T-helper 22 cell (primary cell): ENCODE measurements around the gene THOC1.

Experiments used
- DNase-seq: peaks from one replicate; pipeline ENCODE4 v3.0.0-alpha.2; 2020; ENCODE audit warnings: low read depth

The THOC1 gene

DNA sequence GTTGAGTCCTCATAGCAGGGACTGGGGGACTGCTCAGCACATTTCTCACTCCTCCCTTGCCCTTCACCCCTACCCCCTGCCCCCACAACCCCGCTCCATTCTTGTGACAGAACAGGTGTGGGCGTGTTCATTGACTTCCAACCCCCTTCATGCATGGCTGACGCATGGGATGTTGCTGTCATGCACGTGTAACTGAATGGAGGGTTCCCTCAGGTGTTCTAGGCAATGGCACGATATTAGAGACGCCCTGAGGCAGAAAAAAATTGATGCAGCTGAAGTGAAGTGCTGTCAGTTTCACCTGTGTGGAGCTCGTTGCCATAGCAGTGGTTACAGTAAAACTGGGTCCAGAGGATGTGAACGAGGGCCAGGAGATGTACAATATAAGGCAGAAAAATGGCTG, 6.5 kb upstream of the THOC1 start:
- no peak for DNase-seq

DNA sequence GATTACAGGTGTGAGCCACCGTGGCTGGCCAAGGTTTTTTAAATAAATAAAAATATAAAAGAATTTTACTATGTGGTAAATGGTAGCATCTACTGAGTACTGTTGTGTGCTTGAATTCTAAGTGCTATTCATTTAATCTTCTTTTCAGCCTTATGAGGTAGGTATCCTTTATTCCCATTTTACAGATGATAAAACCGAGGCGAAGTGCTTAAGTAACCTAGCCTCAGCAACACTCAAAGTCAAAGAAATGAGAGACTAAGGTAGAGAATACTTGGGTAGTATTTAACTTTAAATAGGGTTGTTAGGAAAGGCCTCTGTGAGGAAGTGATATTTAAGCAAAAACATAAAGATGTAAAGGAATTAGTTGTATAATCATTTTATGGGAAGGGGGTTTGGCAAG, 5.7 kb upstream of the THOC1 start:
- no peak for DNase-seq

DNA sequence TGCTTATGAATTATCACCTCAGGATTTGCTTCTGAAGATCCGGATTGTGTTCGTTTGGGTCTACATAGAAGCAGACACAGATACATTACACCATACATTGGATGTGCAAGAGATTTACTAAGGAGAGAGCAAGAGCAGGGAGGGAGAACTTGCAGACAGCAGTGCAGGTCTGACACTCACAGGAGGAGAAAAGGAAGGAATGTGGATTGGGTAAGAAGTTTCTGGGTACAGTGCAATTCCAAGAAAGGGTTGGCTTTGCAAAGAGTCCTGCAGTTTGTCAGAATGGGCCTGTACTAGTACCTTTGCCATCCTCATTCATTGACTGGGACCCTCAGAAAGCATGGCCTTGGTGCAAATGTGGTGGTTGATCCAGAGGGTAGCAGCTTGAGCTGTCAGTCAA, 4.8 kb upstream of the THOC1 start:
- no peak for DNase-seq

DNA sequence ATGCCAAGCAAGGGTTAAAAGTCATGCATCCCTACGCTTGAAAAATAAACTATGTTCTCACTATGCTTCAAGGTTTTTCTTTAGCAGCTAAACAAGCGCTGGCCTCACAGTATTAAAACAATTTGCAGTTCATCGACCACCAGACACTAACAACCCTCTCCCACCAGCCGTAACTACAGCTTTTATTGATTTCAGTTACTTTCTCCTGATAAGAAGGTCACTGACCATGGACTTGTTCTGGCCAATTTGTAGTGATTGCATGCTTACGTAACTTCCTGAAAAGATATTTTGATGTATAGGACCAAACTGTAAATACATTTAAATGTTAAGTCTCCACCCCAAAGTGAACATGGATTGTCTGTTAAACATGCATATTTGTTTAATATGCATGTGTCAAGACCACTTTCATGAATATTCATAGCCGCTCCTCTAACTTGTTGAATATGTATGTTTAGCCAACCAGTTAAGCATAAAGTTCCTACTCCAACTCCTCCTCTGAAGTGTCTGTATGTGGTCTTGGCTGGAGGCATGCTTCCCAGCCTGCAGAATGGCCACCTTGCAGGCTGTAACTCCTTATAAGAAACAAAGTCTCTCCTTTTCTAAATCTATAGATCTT, 1.7 kb upstream of the THOC1 start:
- no peak for DNase-seq

DNA sequence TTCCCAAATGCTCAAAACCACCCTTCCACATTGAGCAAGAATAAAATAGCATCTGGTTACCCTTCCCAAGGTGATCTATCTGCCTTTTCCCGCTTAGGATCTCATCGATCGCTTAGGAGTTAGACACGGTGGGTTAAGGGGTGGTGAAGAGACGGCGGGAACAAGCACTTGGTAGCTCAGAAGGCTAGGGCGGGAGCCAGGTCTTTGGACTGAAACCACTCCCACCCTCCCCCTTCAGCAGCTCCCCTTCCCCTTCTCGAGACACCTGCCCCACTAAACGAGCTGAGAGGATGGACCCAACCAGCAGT, 513 bp downstream of the THOC1 start:
- DNase-seq: no peak

GRCh38 chr18:261398-262073, 6.3 kb downstream of the THOC1 start:
- DNase-seq: no peak

DNA sequence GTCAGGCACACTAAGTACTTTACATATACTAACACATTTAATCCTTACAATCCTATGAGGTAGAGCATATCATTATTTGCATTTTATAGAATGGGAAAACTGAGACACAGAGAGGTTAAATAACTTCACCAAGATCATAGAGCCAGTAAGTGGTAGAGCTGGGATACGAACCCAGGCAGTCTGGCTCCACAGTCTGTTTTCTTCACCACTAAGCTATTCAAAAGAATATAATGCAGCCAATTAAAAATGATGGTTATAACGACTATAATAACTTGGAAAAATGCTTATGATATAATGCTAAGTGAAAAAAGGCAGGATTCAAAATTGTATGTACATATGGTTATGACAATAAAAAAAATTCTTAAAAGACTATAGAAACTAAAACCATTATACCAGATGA, 7.3 kb downstream of the THOC1 start:
- no peak for DNase-seq

- DNase-seq: no peak
These were observed 12.7 kb downstream of the THOC1 start for GRCh38 chr18:255171-255570.

DNA sequence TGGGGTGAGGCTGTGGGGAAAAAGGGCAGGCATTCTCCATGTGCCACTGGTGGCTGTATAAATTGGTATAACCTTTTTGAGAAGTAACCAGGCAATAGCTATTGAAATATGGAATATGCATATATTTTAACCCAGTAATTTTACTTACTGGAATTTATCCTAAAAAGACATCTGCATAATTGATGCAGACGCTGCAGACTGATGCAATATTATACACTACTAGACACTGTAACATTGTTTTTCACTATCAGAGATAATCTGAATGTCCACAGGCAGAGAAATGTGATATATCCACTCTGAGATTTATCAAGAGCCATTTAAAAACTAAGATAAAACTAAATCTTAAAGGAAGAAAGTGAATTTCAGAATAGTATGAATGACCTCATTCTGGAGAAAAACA, 14.7 kb downstream of the THOC1 start:
- no peak for DNase-seq

- no peak for DNase-seq
These were observed 16.3 kb downstream of the THOC1 start for GRCh38 chr18:251572-251971.

DNA sequence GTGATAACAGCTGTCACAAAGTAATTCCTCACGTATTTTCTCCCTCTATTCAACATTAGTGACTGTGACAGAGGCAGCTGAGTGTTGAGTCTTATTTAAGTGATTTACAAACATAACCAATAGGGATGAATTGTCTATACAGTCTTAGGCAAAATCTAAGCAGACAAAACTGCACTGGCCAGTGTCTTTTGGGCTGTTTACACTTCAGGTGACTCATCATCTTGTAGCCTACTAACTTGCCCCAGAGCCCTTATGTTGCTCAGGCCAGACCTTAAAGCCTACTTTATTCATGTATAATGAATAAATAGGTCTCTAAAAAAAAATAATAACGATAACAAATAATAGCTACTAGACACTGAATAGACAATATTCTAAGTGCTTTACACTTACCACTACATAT, 17.2 kb downstream of the THOC1 start:
- no peak for DNase-seq

GRCh38 chr18:248053-248452, 19.8 kb downstream of the THOC1 start:
- no peak for DNase-seq

DNA sequence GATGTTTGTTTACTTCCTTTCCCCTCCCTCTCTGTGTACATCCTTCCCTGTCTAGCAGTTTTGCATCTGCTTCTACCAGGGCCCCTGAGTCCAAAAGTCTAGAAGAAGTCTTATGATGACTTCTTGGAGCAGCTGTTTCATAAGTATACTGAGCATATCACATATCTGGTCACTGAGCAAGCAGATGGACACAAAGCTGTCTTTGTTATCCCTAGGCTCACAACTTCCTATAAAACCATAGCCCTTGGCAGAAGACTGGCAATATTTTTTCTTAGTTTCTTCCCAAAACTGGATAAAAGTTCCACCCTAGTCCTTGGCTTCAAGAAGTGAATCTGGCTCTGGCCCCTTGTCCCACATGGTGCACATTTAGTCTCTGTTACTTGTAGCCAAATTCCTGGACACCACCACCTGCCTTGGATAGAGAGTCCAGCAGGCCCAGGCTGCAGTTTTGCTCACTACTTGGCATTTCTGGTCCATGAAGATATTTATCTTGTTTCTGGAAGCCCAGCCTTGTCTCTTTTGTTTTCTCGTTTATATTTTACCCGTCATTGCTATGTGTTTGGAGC, 22.5 kb downstream of the THOC1 start:
- DNase-seq: no peak

DNA sequence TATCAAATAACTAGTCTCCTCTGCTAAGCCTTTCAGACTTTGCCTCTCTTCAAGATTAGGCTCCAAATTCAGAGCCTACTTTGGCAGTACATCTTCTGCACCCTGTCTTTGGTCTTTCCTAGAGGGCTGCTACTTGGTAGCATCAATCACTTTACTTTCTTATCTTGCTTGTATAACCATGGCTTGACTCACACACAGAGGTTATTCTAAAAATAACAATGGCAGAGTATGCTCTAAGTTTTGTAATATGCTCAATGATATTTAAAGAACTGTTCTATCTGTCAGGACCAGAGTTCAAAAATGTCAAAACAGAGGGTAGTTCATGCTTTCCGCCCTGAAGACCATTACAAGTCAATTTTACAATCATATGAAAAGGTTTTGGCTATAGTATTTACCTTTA, 27.7 kb downstream of the THOC1 start:
- DNase-seq: no peak

DNA sequence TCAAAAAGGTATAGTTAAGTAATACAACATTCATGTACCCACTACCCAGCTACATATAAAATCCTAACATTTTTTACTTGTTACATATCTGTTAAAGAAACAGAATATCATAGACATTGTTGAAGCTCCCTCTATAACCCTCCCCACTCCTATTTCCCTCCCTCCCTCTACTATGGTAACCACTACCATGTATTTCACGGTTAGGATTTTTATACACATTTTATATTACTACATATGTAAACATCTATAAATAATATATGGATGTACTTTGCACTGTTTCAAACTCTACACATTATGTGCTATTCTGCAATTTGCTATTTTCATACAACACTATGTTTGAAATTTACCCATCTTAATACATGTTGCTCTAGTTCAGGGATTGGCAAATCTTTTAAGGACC, 36.3 kb downstream of the THOC1 start:
- DNase-seq: no peak

- DNase-seq: no peak
These were observed 39.3 kb downstream of the THOC1 start for GRCh38 chr18:228586-228985.

- DNase-seq: no peak
These were observed 39.9 kb downstream of the THOC1 start for GRCh38 chr18:227902-228301.

GRCh38 chr18:227374-227773, 40.5 kb downstream of the THOC1 start:
- no peak for DNase-seq

DNA sequence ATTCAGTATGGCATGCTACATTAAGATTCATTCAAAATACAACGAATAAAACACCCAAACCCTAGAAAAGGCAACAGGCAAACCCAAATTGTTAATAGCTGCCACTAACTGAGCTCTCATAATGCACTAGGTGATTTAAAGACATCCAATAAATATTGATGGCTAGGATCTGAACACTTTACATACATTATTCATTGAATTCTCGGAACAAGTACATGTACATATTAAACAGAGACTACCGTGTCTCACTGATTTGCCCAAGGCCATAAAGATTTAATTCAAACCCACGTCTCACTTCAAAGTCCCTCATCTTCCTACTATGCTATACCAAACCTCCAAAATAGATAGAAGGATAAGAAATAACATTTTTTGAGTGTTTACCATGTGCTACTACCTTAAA, 42.1 kb downstream of the THOC1 start:
- no peak for DNase-seq

GRCh38 chr18:220708-221107, 47.1 kb downstream of the THOC1 start:
- no peak for DNase-seq

- no peak for DNase-seq
These were observed 50.1 kb downstream of the THOC1 start for GRCh38 chr18:217532-218336.

DNA sequence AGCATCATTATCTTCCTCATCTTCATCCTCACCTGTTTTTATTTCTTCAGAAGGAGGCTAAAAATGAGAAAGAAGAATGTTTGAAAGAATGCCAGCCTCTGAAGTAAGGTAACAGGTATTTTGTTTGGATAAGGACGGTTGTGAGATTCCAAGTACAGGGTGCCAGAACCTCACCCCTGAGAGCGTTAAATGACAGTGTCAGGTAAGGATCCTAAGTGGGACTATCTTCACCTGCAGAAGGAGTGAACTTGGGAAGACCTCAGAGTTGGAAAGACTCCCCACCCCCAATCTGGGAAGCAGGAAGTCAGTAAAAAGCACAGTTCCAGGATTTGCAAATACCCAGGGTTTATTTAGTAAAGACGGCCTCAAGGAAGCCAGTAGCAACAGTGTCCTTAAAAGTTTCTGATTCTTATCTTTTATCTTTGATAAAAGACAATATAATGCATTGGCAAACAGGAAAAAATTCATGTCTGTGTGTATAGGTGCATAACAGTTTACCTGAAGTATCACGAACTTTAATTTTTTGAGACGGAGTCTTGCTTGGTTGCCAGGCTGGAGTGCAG, 52.3 kb downstream of the THOC1 start:
- DNase-seq: no peak

DNA sequence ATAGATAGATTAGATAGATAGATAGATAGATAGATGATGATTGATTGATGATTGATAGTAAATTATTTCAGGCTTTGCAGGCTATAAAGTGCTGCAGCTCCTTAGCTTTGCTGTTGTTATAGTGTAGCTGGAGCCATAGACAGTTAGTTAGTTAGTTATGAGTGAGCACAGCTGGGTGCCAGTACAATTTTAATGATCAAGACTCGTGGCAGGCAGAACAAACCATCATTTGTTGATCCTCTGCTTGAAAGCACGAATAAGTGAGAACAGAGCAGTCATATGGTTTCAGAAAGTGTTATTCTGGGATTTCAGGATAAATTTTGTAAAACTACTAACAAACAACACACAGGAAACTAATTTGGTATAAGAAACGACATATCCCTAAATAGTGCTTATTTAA, 53.9 kb downstream of the THOC1 start:
- no peak for DNase-seq
